Naive thymus-derived CD4-positive, alpha-beta T cell (primary cell): Measurements from ENCODE around the gene ANKRD42. TPM values are rescaled to one million over a fixed set of nuclear protein-coding genes. Genes with fewer than 3 reads are reported as not detected.
A peak's percentile ranks its signal among the peaks of the same experiment; 100 is the strongest.

ENCODE experiments used
- ATAC-seq: fragments of 150-1000 bp; cut with Tn5 transposase; 2 replicates; pipeline ENCODE4 v1.10.0; 2021; ENCODE audit warnings: mild to moderate bottlenecking, moderate library complexity
- CTCF ChIA-PET: fragments of 350-600 bp; sonication (Branson Sonifier 250); formaldehyde crosslinking; loops from one replicate; lab custom pipeline; 2021; ENCODE audit warnings: antibody characterized with exemption; lab: Charles Lee
- POLR2A ChIA-PET: fragments of 350-600 bp; sonication (Branson Sonifier 250); formaldehyde crosslinking; loops from one replicate; lab custom pipeline; 2021; ENCODE audit warnings: antibody characterized with exemption, inconsistent platforms; lab: Charles Lee
- DNase-seq, 9 donors: peaks; one replicate each; pipeline versions ENCODE4 v3.0.0 to v3.0.0-alpha.2; 2020 to 2022; ENCODE audit warnings: mixed read lengths in 1 of 9
- H3K27ac ChIP-seq: one replicate; pipeline ENCODE4 v1.7.0; 2013; ENCODE audit warnings: mild to moderate bottlenecking, low read depth, low read length, moderate library complexity
- H3K27me3 ChIP-seq, 2 donors: one replicate each; pipeline ENCODE4 v1.7.0; 2013; ENCODE audit warnings: low read length in 2 of 2, mild to moderate bottlenecking in 2 of 2, moderate library complexity in 2 of 2; ENCODE audit not compliant: control insufficient read depth in 2 of 2, insufficient read depth in 2 of 2
- H3K36me3 ChIP-seq, 3 experiments: 1 replicate in 2 of 3; 2 replicates in 1 of 3; pipeline ENCODE4 v1.7.0; 2013; ENCODE audit warnings: low read length in 3 of 3, mild to moderate bottlenecking in 3 of 3, moderate library complexity in 1 of 3; ENCODE audit not compliant: insufficient read depth in 3 of 3, control insufficient read depth in 2 of 3
- H3K4me1 ChIP-seq, 2 donors: one replicate each; pipeline ENCODE4 v1.7.0; 2013; ENCODE audit warnings: low read length in 2 of 2, mild to moderate bottlenecking in 2 of 2, moderate library complexity in 1 of 2; ENCODE audit not compliant: control insufficient read depth in 2 of 2, insufficient read depth in 2 of 2
- H3K4me3 ChIP-seq: 2 replicates; pipeline ENCODE4 v1.7.0; 2013; ENCODE audit warnings: mild to moderate bottlenecking, low read length
- H3K9me3 ChIP-seq, 3 experiments: 1 replicate in 2 of 3; 2 replicates in 1 of 3; pipeline ENCODE4 v1.7.0; 2013; ENCODE audit warnings: low read length in 3 of 3; ENCODE audit not compliant: control insufficient read depth in 2 of 3
- H3K27ac Mint-ChIP-seq, 9 donors: one replicate each; pipeline ENCODE4 v1.8.0; 2020 to 2022; ENCODE audit warnings: mixed read lengths in 9 of 9, mild to moderate bottlenecking in 8 of 9, moderate library complexity in 5 of 9, inconsistent platforms in 2 of 9
- H3K27me3 Mint-ChIP-seq, 5 donors: one replicate each; pipeline ENCODE4 v1.8.0; 2021 to 2022; ENCODE audit warnings: mixed read lengths in 5 of 5, mild to moderate bottlenecking in 1 of 5
- H3K36me3 Mint-ChIP-seq, 5 donors: one replicate each; pipeline ENCODE4 v1.8.0; 2020 to 2022; ENCODE audit warnings: mixed read lengths in 5 of 5, mild to moderate bottlenecking in 3 of 5, inconsistent platforms in 1 of 5
- H3K4me1 Mint-ChIP-seq, 7 donors: one replicate each; pipeline ENCODE4 v1.8.0; 2020 to 2022; ENCODE audit warnings: mixed read lengths in 7 of 7, mild to moderate bottlenecking in 3 of 7, inconsistent platforms in 1 of 7
- H3K4me3 Mint-ChIP-seq, 10 donors: one replicate each; pipeline ENCODE4 v1.8.0; 2020 to 2022; ENCODE audit warnings: mild to moderate bottlenecking in 10 of 10, mixed read lengths in 10 of 10, moderate library complexity in 6 of 10, inconsistent platforms in 2 of 10
- H3K9me3 Mint-ChIP-seq, 11 donors: one replicate each; pipeline ENCODE4 v1.8.0; 2020 to 2022; ENCODE audit warnings: mixed read lengths in 11 of 11, mild to moderate bottlenecking in 4 of 11, inconsistent platforms in 1 of 11, moderate library complexity in 1 of 11
- intact Hi-C, 2 donors: fragments of 100-400 bp; cut with micrococcal nuclease; formaldehyde crosslinking; loops; one replicate each; pipeline ENCODE4 v1.15.1; 2023
- polyA plus RNA-seq, 2 donors: library from polyadenylated mRNA; unstranded; fragments of 300-500 nt; fragmentation: Illumina TruSeq; gene quantifications; one replicate each; pipeline ENCODE4 v1.2.3, GENCODE V29; 2021
- total RNA-seq, 6 experiments: library from RNA in 5 of 6; stranded (reverse) in 5 of 6; gene quantifications; 1 replicate in 5 of 6; 2 replicates in 1 of 6; pipeline ENCODE4 v1.2.3 and lab custom pipeline; 2021 to 2026

Gene ANKRD42
- total and polyA plus RNA-seq, 7 experiments from 2014 or later = 3.1 to 10.9 (median 6.6) TPM

- DNase-seq = no peak
- no peaks in the 10 kb centered on the region for H3K27me3 ChIP-seq
- ChIA-PET CTCF (interaction anchor here (1.1 to 1.3 kb wide), 2 partner anchors 350 to 385 kb away, joined by 4 read pairs; partner anchors contain the start of gene DDIAS), POLR2A (interaction anchor here (0.9 to 1.0 kb wide), 2 partner anchors 351 to 352 kb away, joined by 3 to 5 read pairs; partner anchors contain the start of genes DDIAS and PRCP)
- H3K4me1 ChIP-seq = no peaks in the 10 kb centered on the region
- H3K27ac ChIP-seq = no peak overlapping the region
- H3K4me3 ChIP-seq = no peak overlapping the region
- no peaks in the 10 kb centered on the region for H3K9me3 Mint-ChIP-seq
- H3K4me1 Mint-ChIP-seq = peaks cover 0 to 6% (median 0%) of the 10 kb centered on the region in 7 donors
- intact Hi-C loops = loop anchor here in 1 of 2 donors (5.0 kb wide), 3 partner anchors 35 to 180 kb away; partner anchors contain the start of gene RAB30
- H3K27me3 Mint-ChIP-seq = no peaks in the 10 kb centered on the region
- H3K4me3 Mint-ChIP-seq = no peak overlapping the region
- H3K36me3 ChIP-seq = no peaks in the 10 kb centered on the region
- no peak for ATAC-seq
- H3K36me3 Mint-ChIP-seq = peaks cover 0 to 1% (median 0%) of the 10 kb centered on the region in 5 donors
- no peaks in the 10 kb centered on the region for H3K9me3 ChIP-seq
- H3K27ac Mint-ChIP-seq = no peak overlapping the region
These were observed 58.8 kb downstream of the ANKRD42 start for GRCh38 chr11:83252266-83252665.

- ChIA-PET CTCF (interaction anchor here (0.7 to 1.3 kb wide), 3 partner anchors 351 to 536 kb away, joined by 3 to 4 read pairs (median 4); partner anchors contain the start of gene DDIAS), POLR2A (interaction anchor here (0.9 to 1.0 kb wide), 2 partner anchors 351 to 353 kb away, joined by 3 to 5 read pairs; partner anchors contain the start of genes DDIAS and PRCP)
- Histone ChIP-seq H3K36me3 (peaks cover 0 to 5% (median 0%) of the 10 kb centered on the region in 3 experiments), H3K27ac (no peak overlapping the region), H3K9me3 (no peaks in the 10 kb centered on the region), H3K27me3 (no peaks in the 10 kb centered on the region), H3K4me1 (no peaks in the 10 kb centered on the region), H3K4me3 (no peak overlapping the region)
- peaks cover 0 to 6% (median 0%) of the 10 kb centered on the region in 7 donors for H3K4me1 Mint-ChIP-seq
- no peaks in the 10 kb centered on the region for H3K27me3 Mint-ChIP-seq
- H3K9me3 Mint-ChIP-seq = no peaks in the 10 kb centered on the region
- intact Hi-C loops = loop anchor here in 1 of 2 donors (5.0 kb wide), 3 partner anchors 36 to 181 kb away; partner anchors contain the start of gene RAB30
- no peak overlapping the region for H3K4me3 Mint-ChIP-seq
- H3K36me3 Mint-ChIP-seq = peaks cover 0 to 4% (median 0%) of the 10 kb centered on the region in 5 donors
- no peak overlapping the region for H3K27ac Mint-ChIP-seq
- ATAC-seq (no peak), DNase-seq (no peak)
These were observed 59.4 kb downstream of the ANKRD42 start for GRCh38 chr11:83252941-83253340.

- no peak for ATAC-seq
- Mint-ChIP-seq H3K27me3 (no peaks in the 10 kb centered on the region), H3K27ac (peak overlapping the region in 2 of 9 donors; percentile 1 to 19), H3K4me1 (peaks cover 0 to 5% (median 0%) of the 10 kb centered on the region in 7 donors), H3K9me3 (no peaks in the 10 kb centered on the region), H3K4me3 (no peak overlapping the region), H3K36me3 (peaks cover 0 to 8% (median 0%) of the 10 kb centered on the region in 5 donors)
- Histone ChIP-seq H3K27ac (no peak overlapping the region), H3K4me1 (no peaks in the 10 kb centered on the region), H3K9me3 (no peaks in the 10 kb centered on the region), H3K36me3 (peaks cover 0 to 12% (median 0%) of the 10 kb centered on the region in 3 experiments), H3K27me3 (no peaks in the 10 kb centered on the region), H3K4me3 (no peak overlapping the region)
- ChIA-PET POLR2A (no interaction called here), CTCF (no interaction called here)
- DNase-seq = no peak
- intact Hi-C loops = no loop called here
These were observed 61.9 kb downstream of the ANKRD42 start for GRCh38 chr11:83255366-83255765.

- CTCF ChIA-PET = interaction anchor here (1.0 kb wide), 1 partner anchor 389 kb away, joined by 4 read pairs; no protein-coding TSS in a partner anchor
These were observed 63.3 kb downstream of the ANKRD42 start for GRCh38 chr11:83256602-83257340.

GRCh38 chr11:83257761-83258168 is 64.3 kb downstream of the ANKRD42 start:
- Mint-ChIP-seq H3K4me1 (peaks cover 0 to 5% (median 0%) of the 10 kb centered on the region in 7 donors), H3K27ac (peak overlapping the region in 2 of 9 donors; percentile 28 to 73), H3K9me3 (no peaks in the 10 kb centered on the region), H3K4me3 (no peak overlapping the region), H3K27me3 (no peaks in the 10 kb centered on the region), H3K36me3 (peaks cover 0 to 14% (median 4%) of the 10 kb centered on the region in 5 donors)
- intact Hi-C loops = no loop called here
- H3K4me1 ChIP-seq = no peaks in the 10 kb centered on the region
- no peaks in the 10 kb centered on the region for H3K9me3 ChIP-seq
- no peak overlapping the region for H3K4me3 ChIP-seq
- H3K36me3 ChIP-seq = peaks cover 3 to 18% (median 9%) of the 10 kb centered on the region in 3 experiments
- H3K27ac ChIP-seq = no peak overlapping the region
- ChIA-PET CTCF (interaction anchor here (1.0 kb wide), 1 partner anchor 8 kb away, joined by 7 read pairs; no protein-coding TSS in a partner anchor), POLR2A (no interaction called here)
- DNase-seq (no peak), ATAC-seq (no peak)
- no peaks in the 10 kb centered on the region for H3K27me3 ChIP-seq

More at GRCh38 chr11:83256602-83257340, 63.3 kb downstream of the ANKRD42 start:
- intact Hi-C loops = no loop called here
- no peak overlapping the region for H3K4me3 Mint-ChIP-seq
- no peak overlapping the region for H3K4me3 ChIP-seq
- no peak overlapping the region for H3K27ac ChIP-seq
- ATAC-seq (no peak), DNase-seq (no peak)
- no peaks in the 10 kb centered on the region for H3K27me3 Mint-ChIP-seq
- H3K4me1 Mint-ChIP-seq = peaks cover 0 to 5% (median 0%) of the 10 kb centered on the region in 7 donors
- peaks cover 0 to 12% (median 4%) of the 10 kb centered on the region in 5 donors for H3K36me3 Mint-ChIP-seq
- H3K4me1 ChIP-seq = no peaks in the 10 kb centered on the region
- POLR2A ChIA-PET = interaction anchor here (0.8 kb wide), 1 partner anchor 143 kb away, joined by 3 read pairs; no protein-coding TSS in a partner anchor
- no peaks in the 10 kb centered on the region for H3K9me3 Mint-ChIP-seq
- H3K27ac Mint-ChIP-seq = peak overlapping the region in 3 of 9 donors; percentile 25 to 69 (median 61)
- peaks cover 2 to 17% (median 3%) of the 10 kb centered on the region in 3 experiments for H3K36me3 ChIP-seq
- no peaks in the 10 kb centered on the region for H3K27me3 ChIP-seq
- H3K9me3 ChIP-seq = no peaks in the 10 kb centered on the region

GRCh38 chr11:83259559-83259958 is 66.0 kb downstream of the ANKRD42 start:
- ChIA-PET CTCF (no interaction called here), POLR2A (no interaction called here)
- no peak overlapping the region for H3K4me3 Mint-ChIP-seq
- peaks cover 0 to 26% (median 10%) of the 10 kb centered on the region in 5 donors for H3K36me3 Mint-ChIP-seq
- H3K4me3 ChIP-seq = no peak overlapping the region
- no peaks in the 10 kb centered on the region for H3K9me3 ChIP-seq
- ATAC-seq = no peak
- no peak overlapping the region for H3K27ac ChIP-seq
- H3K36me3 ChIP-seq = peaks cover 13 to 33% (median 20%) of the 10 kb centered on the region in 3 experiments
- no peak for DNase-seq
- peak overlapping the region in 1 of 9 donors; percentile 56 for H3K27ac Mint-ChIP-seq
- intact Hi-C loops = no loop called here
- no peaks in the 10 kb centered on the region for H3K27me3 ChIP-seq
- H3K9me3 Mint-ChIP-seq = no peaks in the 10 kb centered on the region
- H3K4me1 Mint-ChIP-seq = peaks cover 0 to 5% (median 0%) of the 10 kb centered on the region in 7 donors
- H3K4me1 ChIP-seq = no peaks in the 10 kb centered on the region
- H3K27me3 Mint-ChIP-seq = no peaks in the 10 kb centered on the region
